Type B pancreatic cell (in vitro differentiated cells): Measurements from ENCODE around the gene ARHGEF37. TPM values are rescaled to one million over a fixed set of nuclear protein-coding genes. Genes with fewer than 3 reads are reported as not detected.
"Not testable (repeated sequence)": the region's sequence is repeated elsewhere in the genome, so short reads cannot be mapped to it uniquely, and the experiment has no call there.

Source experiments
- DNase-seq: peaks from one replicate; pipeline ENCODE4 v3.0.0; 2021; ENCODE audit warnings: mixed read lengths; ENCODE audit not compliant: unreplicated experiment; ENCODE audit errors: extremely low spot score
- H3K27ac Mint-ChIP-seq: 2 replicates; pipeline ENCODE4 v1.8.0; 2021; ENCODE audit warnings: mild to moderate bottlenecking, mixed read lengths
- H3K27me3 Mint-ChIP-seq: 2 replicates; pipeline ENCODE4 v1.8.0; 2021; ENCODE audit warnings: mixed read lengths
- H3K36me3 Mint-ChIP-seq: 2 replicates; pipeline ENCODE4 v1.8.0; 2021; ENCODE audit warnings: mixed read lengths
- H3K4me1 Mint-ChIP-seq: one replicate; pipeline ENCODE4 v1.8.0; 2021; ENCODE audit warnings: mixed read lengths; ENCODE audit not compliant: unreplicated experiment
- H3K4me3 Mint-ChIP-seq: 2 replicates; pipeline ENCODE4 v1.8.0; 2021; ENCODE audit warnings: mild to moderate bottlenecking, mixed read lengths
- H3K9me3 Mint-ChIP-seq: 2 replicates; pipeline ENCODE4 v1.8.0; 2021; ENCODE audit warnings: mixed read lengths
- long read RNA-seq: library from polyadenylated mRNA; unstranded; transcript quantifications from one replicate; pipeline ENCODE4 v2.0.0, GENCODE V29; 2020
- total RNA-seq: library from RNA; stranded (reverse); gene quantifications from 2 replicates; pipeline ENCODE4 v1.2.1, GENCODE V29; 2021; ENCODE audit warnings: low replicate concordance
- TF ChIP-seq, protein P1 (sequence below): fragments of 200-600 bp; sonication (generic); conservative IDR thresholded peaks from 2 replicates; pipeline ENCODE4 v1.5.0; 2021; ENCODE audit warnings: antibody characterized with exemption, mild to moderate bottlenecking

The ARHGEF37 gene, protein sequence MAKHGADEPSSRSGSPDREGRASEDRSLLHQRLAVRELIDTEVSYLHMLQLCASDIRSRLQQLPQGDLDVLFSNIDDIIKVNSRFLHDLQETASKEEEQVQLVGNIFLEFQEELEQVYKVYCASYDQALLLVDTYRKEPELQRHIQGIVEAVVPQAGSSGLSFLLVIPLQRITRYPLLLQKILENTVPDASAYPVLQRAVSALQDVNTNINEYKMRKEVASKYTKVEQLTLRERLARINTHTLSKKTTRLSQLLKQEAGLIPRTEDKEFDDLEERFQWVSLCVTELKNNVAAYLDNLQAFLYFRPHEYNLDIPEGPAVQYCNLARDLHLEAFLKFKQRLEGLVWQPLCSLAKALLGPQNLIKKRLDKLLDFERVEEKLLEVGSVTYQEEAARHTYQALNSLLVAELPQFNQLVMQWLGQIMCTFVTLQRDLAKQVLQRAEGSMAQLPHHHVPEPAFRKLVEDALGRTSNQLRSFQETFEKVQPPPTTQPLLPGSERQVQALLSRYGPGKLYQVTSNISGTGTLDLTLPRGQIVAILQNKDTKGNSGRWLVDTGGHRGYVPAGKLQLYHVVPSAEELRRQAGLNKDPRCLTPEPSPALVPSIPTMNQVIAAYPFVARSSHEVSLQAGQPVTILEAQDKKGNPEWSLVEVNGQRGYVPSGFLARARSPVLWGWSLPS
- total RNA-seq: 7.1 and 16.8 TPM in 2 replicates
- long read RNA-seq, partial matches to known transcripts: 1 of 5 reads
- long read RNA-seq, other reads (novel, unspliced or antisense): 4 of 5 reads

DNA sequence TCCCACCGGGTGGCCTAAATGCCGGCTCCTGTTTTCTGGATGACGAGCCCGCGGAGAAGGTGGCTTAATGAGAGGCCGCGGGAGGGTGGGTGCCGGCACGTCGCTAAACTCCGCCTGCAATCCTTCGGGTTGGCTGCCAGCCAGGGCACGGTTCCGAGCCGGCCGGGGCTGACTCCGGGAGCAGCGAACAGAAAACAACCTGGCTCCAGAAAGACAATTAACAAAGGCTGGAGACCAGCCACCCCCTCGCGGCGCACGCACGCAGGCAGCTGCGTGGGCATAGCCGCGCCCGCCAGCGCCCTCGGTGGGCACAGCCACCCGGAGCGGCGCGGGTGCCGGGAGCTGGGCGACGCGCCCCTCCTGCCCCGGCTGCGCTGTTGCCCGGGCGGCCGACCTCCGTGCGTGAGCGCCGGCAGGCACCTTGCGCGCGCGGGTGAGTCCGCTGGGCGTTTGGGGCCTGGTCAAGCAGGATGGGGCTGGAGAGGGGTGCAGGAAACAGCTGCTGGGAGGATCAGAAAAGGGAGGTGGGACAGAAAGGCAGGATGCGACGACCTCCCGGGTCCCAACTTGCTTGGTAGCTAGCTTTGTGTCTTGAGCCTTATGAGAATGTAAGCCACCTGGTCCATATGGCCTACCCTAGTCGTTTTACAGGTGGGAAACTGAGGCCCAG lies at the start of gene ARHGEF37:
ARHGEF37 (plus strand) TSS at position 307 of the 670 bp plus-strand sequence. CDS start 16,272 bp downstream, outside the sequence.
- Mint-ChIP-seq H3K27ac (peak within 1 kb of the TSS; percentile 82), H3K4me1 (peaks cover 21% of the 10 kb centered on the region), H3K9me3 (no peaks in the 10 kb centered on the region), H3K36me3 (no peaks in the 10 kb centered on the region), H3K4me3 (peak within 1 kb of the TSS; percentile 83), H3K27me3 (peaks cover 7% of the 10 kb centered on the region)
- DNase-seq: peak; percentile 73
- TF ChIP-seq, protein P1, sequence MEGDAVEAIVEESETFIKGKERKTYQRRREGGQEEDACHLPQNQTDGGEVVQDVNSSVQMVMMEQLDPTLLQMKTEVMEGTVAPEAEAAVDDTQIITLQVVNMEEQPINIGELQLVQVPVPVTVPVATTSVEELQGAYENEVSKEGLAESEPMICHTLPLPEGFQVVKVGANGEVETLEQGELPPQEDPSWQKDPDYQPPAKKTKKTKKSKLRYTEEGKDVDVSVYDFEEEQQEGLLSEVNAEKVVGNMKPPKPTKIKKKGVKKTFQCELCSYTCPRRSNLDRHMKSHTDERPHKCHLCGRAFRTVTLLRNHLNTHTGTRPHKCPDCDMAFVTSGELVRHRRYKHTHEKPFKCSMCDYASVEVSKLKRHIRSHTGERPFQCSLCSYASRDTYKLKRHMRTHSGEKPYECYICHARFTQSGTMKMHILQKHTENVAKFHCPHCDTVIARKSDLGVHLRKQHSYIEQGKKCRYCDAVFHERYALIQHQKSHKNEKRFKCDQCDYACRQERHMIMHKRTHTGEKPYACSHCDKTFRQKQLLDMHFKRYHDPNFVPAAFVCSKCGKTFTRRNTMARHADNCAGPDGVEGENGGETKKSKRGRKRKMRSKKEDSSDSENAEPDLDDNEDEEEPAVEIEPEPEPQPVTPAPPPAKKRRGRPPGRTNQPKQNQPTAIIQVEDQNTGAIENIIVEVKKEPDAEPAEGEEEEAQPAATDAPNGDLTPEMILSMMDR: no peak

- TF ChIP-seq, protein P1: no peak
- no peak for DNase-seq
- Mint-ChIP-seq H3K4me3 (no peak overlapping the region), H3K9me3 (no peaks in the 10 kb centered on the region), H3K27me3 (no peaks in the 10 kb centered on the region), H3K36me3 (peaks cover 26% of the 10 kb centered on the region), H3K27ac (no peak overlapping the region), H3K4me1 (peaks cover 26% of the 10 kb centered on the region)
Measured at GRCh38 chr5:149532413-149532812, 48.9 kb upstream of the ARHGEF37 start.

DNA sequence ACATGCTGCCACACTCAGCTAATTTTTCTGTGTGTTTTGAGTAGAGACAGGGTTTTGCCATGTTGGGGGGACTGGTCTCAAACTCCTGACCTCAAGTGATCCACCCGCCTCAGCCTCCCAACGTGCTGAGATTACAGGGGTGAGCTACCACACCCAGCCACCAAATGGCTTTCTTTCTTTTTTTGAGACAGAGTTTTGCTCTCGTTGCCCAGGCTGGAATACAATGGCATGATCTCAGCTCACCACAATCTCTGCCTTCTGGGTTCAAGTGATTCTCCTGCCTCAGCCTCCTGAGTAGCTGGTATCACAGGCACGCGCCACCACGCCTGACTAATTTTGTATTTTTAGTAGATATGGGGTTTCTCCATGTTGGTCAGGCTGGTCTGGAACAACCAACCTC lies 45.5 kb upstream of the ARHGEF37 start:
- not testable (repeated sequence) for H3K27ac Mint-ChIP-seq, H3K4me3 Mint-ChIP-seq, H3K27me3 Mint-ChIP-seq, H3K9me3 Mint-ChIP-seq, DNase-seq
- peaks cover 36% of the 10 kb centered on the region for H3K36me3 Mint-ChIP-seq
- H3K4me1 Mint-ChIP-seq: peaks cover 22% of the 10 kb centered on the region

DNA sequence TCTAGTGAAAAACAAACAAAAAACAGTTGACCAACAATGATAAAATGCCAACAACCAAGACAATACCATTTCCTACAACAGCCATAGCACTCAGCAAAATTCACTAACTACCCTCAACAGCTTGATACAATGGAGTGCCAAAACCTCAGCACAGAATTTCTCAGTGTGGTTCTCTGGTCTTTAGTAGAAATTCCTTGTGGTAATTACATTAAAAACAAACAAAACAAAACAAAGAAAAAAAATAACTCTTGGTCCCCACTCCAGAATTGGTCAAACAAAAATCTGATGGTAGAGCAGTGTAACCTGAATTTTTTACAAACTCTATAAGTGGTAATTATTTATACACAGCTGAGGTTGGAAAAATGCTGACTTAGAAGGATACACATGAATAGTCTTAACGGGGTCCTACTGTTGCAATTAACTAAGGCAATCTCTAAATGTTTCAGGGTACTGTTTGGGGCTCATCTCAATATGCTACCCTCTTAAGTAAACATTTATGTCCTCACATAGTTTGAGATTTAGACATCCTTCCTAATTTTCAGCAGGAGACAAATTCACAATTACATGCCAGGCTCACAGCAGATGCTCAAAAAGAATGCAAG lies 43.8 kb upstream of the ARHGEF37 start:
- H3K36me3 Mint-ChIP-seq: peaks cover 43% of the 10 kb centered on the region
- H3K9me3 Mint-ChIP-seq: no peaks in the 10 kb centered on the region
- H3K4me3 Mint-ChIP-seq: no peak overlapping the region
- DNase-seq: no peak
- H3K27me3 Mint-ChIP-seq: no peaks in the 10 kb centered on the region
- peaks cover 19% of the 10 kb centered on the region for H3K4me1 Mint-ChIP-seq
- no peak overlapping the region for H3K27ac Mint-ChIP-seq
- TF ChIP-seq, protein P1: no peak

- Mint-ChIP-seq H3K27ac (peak overlapping the region; percentile 37), H3K4me1 (peaks cover 21% of the 10 kb centered on the region), H3K27me3 (no peaks in the 10 kb centered on the region), H3K9me3 (no peaks in the 10 kb centered on the region), H3K4me3 (no peak overlapping the region), H3K36me3 (peaks cover 41% of the 10 kb centered on the region)
- TF ChIP-seq, protein P1: no peak
- no peak for DNase-seq
Measured at GRCh38 chr5:149540089-149540488, 41.2 kb upstream of the ARHGEF37 start.
